A549 (cell line): ENCODE data around the gene TOM1L2.

ENCODE experiments used
- CBX2 ChIP-seq: fragments of 200-600 bp; sonication (generic); IDR thresholded peaks from 2 replicates; pipeline ENCODE4 v1.6.1; 2016; ENCODE audit warnings: low read depth, mild to moderate bottlenecking, borderline replicate concordance
- CEBPB ChIP-seq, 2 experiments: fragments of >200 bp in 1 of 2; sonication (Bioruptor Twin) in 1 of 2; formaldehyde crosslinking in 1 of 2; IDR thresholded peaks; 2 replicates each; pipeline ENCODE4 v1.6.1; 2012 to 2016
- CHD2 ChIP-seq: fragments of 150-350 bp; IDR thresholded peaks from 2 replicates; pipeline ENCODE4 v1.6.1; 2014; ENCODE audit warnings: low read length; ENCODE audit not compliant: partially characterized antibody
- EP300 ChIP-seq, 2 experiments: fragments of >200 bp; sonication (Bioruptor Twin); formaldehyde crosslinking; IDR thresholded peaks; 2 replicates in 1 of 2; 3 replicates in 1 of 2; pipeline ENCODE4 v1.6.1; 2016 to 2017
- JUN ChIP-seq, 2 experiments: fragments of >200 bp; sonication (Bioruptor Twin); formaldehyde crosslinking; IDR thresholded peaks; 2 replicates in 1 of 2; 3 replicates in 1 of 2; pipeline ENCODE4 v1.6.1; 2016 to 2017
- PHF8 ChIP-seq: fragments of 200-600 bp; sonication (generic); IDR thresholded peaks from 2 replicates; pipeline ENCODE4 v1.6.1; 2016; ENCODE audit warnings: low read depth, mild to moderate bottlenecking, antibody characterized with exemption, moderate library complexity, borderline replicate concordance
- RAD21 ChIP-seq, 2 experiments: fragments of >200 bp in 1 of 2; sonication (Bioruptor Twin) in 1 of 2; formaldehyde crosslinking in 1 of 2; IDR thresholded peaks in 1 of 2; conservative IDR thresholded peaks in 1 of 2; 2 replicates in 1 of 2; 3 replicates in 1 of 2; pipeline ENCODE4 v1.6.1; 2012 to 2018; ENCODE audit warnings: inconsistent platforms in 1 of 2
- RCOR1 ChIP-seq: fragments of 150-350 bp; IDR thresholded peaks from 2 replicates; pipeline ENCODE4 v1.6.1; 2014; ENCODE audit warnings: antibody characterized with exemption, low read length, low read depth
- TP53 ChIP-seq: fragments of 250-450 bp; sonication (Bioruptor Pico); IDR thresholded peaks from 2 replicates; pipeline ENCODE4 v1.5.0; 2021; ENCODE audit warnings: mild to moderate bottlenecking, moderate library complexity
- TF ChIP-seq, protein P1 (sequence below): fragments of 450-650 bp; IDR thresholded peaks from 2 replicates; pipeline ENCODE4 v1.6.1; 2014; ENCODE audit warnings: antibody characterized with exemption
- TF ChIP-seq, protein P2 (sequence below): fragments of >200 bp; sonication (Bioruptor Twin); formaldehyde crosslinking; IDR thresholded peaks from 3 replicates; pipeline ENCODE4 v1.5.1; 2016
- TF ChIP-seq, protein P3 (sequence below): fragments of 200-600 bp; sonication (generic); IDR thresholded peaks from 2 replicates; pipeline ENCODE4 v1.6.1; 2016; ENCODE audit warnings: antibody characterized with exemption, mild to moderate bottlenecking, moderate library complexity

DNA sequence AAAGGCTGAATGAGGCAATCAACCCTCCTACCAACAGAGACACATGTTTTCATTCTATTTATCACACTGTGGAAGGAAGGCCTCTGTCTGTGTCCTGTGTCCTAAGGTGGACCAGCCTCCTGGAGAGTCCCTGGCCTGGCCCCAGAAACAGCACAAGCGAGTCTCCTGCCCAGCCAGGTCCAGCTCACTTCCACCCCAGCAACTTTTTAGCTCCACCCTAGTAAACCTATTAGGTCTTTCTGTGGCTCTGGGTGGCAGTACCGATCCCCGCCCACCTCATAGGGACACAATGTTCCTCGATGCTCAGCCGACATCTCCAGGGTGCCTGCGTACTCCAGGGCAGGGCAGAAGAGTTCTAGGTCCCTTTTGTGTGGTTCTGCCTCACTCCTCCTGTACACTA, 11.2 kb upstream of the TOM1L2 start:
- TF ChIP-seq PHF8 (no peak), CHD2 (no peak), RAD21 (conservative IDR thresholded peaks at IDR 0.05 in 1 of 2, IDR thresholded peaks at IDR 0.05 in 1 of 2) (no peak), RCOR1 (no peak), CEBPB (IDR thresholded peaks at IDR 0.05) (no peak), TP53 (CRISPR knock-in tag) (no peak), JUN (IDR thresholded peaks at IDR 0.05) (no peak), CBX2 (no peak), EP300 (IDR thresholded peaks at IDR 0.05) (no peak)
- TF ChIP-seq, protein P1, sequence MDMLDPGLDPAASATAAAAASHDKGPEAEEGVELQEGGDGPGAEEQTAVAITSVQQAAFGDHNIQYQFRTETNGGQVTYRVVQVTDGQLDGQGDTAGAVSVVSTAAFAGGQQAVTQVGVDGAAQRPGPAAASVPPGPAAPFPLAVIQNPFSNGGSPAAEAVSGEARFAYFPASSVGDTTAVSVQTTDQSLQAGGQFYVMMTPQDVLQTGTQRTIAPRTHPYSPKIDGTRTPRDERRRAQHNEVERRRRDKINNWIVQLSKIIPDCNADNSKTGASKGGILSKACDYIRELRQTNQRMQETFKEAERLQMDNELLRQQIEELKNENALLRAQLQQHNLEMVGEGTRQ, result no peak
- TF ChIP-seq, protein P2, sequence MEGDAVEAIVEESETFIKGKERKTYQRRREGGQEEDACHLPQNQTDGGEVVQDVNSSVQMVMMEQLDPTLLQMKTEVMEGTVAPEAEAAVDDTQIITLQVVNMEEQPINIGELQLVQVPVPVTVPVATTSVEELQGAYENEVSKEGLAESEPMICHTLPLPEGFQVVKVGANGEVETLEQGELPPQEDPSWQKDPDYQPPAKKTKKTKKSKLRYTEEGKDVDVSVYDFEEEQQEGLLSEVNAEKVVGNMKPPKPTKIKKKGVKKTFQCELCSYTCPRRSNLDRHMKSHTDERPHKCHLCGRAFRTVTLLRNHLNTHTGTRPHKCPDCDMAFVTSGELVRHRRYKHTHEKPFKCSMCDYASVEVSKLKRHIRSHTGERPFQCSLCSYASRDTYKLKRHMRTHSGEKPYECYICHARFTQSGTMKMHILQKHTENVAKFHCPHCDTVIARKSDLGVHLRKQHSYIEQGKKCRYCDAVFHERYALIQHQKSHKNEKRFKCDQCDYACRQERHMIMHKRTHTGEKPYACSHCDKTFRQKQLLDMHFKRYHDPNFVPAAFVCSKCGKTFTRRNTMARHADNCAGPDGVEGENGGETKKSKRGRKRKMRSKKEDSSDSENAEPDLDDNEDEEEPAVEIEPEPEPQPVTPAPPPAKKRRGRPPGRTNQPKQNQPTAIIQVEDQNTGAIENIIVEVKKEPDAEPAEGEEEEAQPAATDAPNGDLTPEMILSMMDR, result no peak
- TF ChIP-seq, protein P3, sequence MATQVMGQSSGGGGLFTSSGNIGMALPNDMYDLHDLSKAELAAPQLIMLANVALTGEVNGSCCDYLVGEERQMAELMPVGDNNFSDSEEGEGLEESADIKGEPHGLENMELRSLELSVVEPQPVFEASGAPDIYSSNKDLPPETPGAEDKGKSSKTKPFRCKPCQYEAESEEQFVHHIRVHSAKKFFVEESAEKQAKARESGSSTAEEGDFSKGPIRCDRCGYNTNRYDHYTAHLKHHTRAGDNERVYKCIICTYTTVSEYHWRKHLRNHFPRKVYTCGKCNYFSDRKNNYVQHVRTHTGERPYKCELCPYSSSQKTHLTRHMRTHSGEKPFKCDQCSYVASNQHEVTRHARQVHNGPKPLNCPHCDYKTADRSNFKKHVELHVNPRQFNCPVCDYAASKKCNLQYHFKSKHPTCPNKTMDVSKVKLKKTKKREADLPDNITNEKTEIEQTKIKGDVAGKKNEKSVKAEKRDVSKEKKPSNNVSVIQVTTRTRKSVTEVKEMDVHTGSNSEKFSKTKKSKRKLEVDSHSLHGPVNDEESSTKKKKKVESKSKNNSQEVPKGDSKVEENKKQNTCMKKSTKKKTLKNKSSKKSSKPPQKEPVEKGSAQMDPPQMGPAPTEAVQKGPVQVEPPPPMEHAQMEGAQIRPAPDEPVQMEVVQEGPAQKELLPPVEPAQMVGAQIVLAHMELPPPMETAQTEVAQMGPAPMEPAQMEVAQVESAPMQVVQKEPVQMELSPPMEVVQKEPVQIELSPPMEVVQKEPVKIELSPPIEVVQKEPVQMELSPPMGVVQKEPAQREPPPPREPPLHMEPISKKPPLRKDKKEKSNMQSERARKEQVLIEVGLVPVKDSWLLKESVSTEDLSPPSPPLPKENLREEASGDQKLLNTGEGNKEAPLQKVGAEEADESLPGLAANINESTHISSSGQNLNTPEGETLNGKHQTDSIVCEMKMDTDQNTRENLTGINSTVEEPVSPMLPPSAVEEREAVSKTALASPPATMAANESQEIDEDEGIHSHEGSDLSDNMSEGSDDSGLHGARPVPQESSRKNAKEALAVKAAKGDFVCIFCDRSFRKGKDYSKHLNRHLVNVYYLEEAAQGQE, result no peak
